Activated CD4-positive, CD25-positive, alpha-beta regulatory T cell (primary cell): ENCODE results near the gene IL34.

Experiments
- DNase-seq, 4 experiments: peaks; one replicate each; lab custom pipeline; 2025; lab: John Stamatoyannopoulos, UW

IL34 gene

DNA sequence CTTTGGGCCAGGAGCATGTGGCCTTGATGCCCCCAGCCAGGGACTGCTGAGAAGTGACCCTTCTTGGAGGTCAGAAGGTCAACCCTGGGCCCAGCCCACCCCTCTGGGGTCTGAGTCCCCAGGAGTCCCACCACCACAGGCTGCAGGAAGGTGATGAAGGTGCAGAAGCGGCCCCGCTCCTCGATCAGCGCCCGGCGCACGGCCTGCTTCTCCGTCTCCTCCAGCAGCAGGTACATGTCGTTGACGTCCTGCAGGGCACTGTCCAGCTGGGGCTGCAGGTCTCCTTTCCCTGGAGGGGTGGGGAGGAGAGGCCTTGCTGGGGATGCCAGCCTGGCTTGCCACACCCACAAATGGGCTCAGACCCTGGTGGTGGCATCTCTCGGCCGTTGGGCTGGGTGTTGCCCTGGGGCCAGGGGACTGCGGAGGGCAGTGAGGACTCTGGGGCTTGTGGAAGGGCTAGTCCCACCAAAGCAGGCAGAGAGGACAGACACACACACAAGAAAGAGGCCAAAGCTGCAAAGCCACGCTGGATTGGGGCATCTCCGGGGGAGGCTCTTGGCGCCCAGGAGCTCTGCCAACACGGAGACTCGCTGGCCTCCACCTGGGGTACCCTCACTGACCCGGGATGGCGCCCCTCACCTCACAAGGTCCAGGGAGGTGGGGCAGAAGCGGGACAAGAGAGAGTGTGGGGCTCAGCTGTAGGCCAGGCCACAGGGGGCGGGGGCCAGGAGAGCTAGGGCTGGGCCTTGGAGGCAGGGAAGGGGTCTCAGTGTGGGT lies 31.9 kb downstream of the IL34 start:
- DNase-seq: no peak

DNA sequence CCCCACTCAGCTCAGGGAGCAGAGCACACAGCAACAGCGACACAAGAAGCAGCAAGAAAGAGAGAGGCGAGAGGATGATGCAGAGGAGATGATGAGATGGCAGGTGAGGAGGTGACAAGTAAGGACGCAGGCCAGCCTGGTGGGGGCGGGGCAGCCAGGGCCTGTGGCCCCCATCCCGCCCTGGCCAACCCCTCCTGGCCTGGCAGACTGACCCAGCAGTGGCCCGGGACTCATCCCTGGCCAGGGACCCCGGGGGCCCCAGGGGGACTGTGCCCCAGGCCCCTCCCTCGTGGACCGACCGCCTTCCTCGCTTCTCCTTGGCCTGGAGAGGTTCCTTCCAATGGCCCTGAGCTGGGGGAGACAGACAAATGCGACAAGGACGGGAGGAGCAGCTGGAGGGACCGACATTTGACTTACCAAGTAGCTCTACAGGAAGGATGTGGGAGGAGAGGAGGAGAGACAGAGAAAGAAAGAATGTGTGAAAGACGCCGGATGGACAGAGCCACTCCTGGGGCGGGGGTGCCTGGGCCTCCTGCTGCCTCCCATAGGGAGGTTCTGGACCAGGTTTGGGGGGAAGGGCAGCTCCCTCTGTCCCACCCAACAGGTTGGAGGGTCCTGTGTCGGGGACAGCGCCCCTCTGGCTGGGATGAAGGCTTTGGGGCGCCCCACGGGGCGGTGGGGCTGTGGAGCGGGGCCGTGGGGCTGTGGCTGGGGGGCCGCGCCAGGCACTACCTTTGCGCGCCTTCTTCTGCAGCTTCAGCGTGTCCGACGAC lies 32.7 kb downstream of the IL34 start:
- no peak for DNase-seq

DNA sequence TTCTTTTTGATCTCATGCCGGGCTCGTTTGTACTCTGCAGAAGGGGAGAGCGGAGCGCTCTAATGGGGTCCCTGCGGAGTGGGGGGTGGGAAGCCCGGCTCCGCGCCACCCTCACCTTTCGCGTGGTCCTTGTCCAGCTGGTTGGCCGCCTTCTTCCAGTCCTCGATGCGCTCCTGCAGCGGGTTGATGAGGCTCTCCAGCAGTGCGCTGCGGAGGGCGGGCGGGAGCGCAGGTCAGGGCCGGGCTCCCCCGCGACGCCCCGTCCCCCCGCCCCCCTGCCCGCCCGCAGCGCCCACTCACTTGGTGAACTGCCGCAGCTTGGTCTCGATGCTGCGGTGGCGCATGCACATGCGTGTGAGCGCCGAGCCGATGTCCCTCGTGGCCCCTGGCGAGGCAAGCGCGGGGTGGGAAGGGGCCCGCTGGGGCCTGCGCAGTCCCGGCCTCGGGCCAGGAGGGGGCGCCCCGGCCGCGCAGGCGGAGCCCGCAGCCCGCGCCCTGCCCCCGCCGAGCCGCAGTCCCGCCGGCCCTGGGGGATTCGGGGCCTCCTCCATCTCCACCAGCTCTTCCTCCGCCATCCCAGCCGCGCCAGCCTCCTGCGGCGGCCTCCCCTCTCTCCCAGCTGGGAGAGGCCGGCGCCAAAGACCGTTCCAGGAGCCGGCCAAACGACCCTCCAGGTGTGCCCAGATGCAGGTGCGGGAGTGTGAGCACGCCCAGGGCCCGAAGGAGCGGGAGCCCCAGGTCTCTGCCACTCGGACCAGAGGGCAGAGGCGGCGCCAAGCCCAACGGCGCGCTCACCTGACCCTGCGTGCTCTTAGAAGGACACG lies 33.5 kb downstream of the IL34 start:
- DNase-seq: no peak

DNA sequence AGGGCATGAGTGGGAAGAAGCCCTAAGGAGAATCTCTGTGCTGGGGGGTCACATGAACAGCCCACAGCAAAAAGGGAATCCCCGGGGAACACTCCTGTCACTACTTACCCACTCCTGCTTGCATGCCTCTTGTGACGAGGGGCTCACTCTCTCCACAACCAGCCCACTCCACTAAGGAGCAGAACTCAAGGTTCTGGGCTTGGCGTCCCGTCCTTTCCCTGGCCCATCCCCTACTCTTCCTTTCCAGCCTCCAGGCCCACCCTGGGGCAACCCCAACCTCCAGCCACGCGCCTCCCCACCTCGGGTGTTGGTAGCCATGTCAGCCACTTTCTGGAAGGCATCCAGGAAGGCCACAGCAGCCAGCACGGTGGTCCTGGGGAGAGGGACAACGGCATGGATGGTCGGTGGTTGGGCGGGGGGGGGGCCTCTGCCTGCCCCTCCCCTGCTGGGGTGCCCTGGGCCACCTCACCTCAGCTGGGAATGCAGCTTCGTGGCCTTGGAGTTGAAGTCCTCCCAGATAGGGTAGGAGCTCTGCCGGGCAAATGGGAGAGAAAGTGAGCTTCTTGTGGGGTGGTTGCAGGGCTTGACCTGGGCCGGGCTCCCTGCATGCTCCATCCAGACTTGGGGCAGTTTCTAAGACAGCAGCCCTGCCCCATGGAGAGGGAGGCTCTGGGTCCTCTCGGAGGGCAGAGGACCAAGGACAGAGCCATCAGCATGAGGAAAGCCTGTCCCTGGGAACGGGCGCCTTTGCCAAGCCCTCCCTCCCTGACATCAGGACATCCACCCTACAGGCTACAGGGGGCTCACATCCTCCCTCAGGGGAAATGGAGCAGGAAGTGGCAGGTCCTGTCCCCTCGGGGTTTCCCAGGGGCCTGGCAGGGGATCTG lies 34.4 kb downstream of the IL34 start:
- no peak for DNase-seq

DNA sequence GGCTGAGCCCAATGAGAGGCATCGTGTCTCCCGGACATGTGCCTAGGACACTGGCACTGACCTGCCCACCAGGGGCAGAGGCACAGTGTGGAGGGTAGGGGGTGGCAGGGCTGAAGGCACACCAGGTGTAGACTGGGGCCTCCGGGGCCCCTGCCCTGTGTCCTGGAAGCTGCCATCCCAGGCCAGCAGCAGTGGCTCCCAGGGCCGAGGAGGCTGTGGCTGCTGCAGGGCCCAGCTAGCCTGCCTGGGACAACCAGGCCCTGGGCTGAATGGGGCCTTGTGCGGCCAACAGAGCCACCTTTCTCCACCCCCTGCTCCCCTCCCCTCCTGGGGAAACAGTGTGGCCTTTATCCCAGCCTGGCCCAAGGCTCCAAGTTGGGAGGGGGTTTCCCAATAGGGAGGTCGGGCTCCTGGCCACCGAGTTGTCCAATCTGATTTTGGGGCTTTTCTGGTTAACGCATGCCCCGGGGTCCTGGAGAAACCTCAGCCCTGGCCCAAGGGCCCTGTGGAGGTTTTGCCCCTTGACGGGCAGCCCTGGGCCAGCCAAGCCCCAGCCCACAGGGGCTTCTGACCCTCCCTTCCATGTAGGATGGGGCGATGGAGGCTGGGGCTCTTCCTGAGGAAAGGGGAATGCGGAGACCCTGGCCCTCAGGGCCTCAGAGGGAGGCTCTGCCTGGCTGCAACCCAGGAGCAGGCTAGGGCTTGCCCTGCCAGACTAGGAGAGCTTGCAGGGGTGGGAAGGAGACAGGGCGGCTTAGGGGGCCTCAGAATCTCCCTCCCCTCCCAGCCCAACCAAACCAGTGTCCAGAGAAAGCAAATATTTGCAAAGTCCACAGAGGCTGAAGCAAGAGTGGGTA lies 35.3 kb downstream of the IL34 start:
- no peak for DNase-seq

DNA sequence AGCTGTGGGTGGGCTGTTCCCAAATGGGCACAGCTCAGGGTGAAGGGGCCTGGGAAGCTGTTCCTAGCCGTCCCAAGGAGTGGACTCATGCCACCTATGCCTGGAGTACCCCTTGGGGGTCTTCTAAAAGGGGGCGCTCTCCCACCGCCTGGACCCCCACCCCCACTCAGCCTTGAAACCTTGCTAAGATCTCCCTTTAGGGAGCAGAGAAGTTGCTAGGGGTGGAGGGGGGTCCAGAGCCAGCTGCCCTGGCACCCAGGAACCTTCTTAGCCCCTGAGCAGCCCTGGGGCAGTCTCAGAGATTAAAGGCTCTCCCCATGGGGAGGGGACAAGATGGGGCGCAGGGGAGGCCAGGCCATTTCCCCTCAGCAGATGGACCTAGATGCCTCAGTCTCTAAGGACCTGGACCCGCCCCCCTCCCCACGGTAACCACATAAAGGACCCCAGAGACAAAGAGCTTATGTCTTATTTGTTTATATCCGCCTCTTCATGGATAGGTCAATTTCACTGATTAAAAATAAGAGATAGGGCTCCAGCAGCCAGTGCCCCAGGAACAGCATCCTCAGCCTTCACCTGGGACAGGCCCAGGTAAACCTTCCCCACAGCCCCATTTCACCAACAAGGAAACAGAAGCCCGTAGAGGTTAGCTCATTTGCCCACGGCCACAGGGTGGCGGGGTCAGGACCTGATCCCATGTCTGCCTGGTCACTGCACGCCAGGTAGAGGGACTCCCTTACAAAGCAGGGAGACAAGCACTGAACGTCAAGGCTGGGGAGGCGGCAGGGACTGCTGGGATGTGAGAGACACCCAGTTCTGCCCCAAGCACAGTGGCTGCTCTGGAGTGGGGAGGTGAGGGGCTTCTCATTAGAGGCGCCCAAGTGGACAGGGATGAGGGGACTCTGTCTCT lies 36.1 kb downstream of the IL34 start:
- no peak for DNase-seq

DNA sequence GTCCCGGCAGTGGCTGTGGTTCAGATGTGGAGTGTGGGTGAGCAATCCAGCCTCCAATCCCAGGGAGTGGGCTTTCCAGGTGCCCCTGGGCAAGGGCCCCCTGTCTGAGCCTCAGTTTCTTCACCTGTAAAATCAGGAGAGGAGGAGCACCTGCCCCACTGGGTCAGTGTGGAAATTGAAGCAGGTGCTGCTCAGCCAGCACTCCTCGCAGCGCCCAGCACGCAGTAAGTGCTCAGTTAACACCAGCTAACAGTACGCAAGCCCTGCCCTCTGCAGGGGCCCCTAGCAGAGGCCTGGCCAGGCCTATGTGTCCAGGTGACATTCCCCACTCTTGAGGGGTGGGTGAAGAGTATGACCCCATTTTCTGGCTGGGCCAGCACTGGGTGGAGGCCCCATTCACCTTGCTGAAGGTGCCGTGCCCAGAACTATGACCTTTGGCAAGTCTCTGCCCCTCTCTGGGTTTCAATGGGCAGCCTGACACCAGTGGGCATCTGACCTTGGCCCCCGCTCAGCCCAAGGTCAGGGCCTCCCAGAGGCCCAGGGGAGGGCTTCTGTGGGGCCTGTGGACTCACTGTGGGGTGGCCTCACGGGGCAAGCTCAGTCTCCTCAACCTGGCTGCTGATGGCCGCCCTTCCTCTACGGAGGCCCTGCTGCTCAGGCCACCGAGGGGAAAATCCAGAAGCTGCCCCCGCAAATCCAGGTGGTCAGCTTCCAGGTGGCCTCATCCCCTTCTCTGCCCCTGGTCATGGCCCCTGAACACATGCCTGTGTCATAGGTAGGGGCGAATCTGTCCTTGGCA lies 37.0 kb downstream of the IL34 start:
- no peak for DNase-seq

DNA sequence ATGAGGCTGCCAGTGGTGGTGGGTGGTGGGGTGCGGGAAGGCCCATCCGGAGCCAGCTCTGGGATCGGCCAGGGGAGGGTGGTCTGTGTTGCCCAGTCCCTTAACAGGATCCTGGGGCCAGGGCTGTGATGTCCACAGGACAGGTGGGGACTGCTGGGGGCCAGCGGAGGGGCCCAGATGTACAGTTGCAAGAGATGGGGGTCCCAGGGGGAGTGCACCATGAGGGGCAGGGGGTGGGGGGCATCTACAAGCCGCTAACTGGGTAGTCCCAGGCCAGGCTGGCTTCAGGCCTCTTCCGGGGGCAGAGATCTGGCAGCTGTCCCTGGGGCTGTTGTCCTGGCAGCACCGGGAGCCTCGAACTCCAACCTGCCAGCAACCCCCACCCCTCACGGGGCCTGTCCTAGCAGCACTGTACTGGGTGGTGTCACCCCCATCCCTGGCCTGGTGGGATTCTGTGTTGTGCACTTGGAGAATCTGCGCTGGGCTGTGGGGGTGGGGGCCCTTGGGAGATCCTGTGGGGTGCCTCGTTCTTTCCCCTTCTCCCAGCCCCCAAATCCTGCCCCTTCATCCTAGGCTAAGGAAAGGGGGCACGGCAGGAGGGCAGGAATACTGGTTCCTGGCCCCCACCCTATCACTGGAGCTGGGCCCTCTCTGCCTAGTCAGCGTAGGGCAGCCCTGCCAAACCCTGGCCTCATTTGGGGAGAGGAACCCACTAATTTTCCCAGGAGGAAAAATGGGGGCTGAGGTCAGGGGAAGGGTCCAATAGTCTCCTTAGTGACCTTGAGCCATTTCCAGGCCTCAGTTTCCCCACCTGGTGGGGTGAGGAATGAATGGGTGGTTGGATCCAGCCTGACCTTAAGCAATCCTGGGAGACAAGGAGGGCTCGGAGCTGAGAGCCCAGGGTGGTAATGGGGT lies 38.0 kb downstream of the IL34 start:
- DNase-seq: no peak

DNA sequence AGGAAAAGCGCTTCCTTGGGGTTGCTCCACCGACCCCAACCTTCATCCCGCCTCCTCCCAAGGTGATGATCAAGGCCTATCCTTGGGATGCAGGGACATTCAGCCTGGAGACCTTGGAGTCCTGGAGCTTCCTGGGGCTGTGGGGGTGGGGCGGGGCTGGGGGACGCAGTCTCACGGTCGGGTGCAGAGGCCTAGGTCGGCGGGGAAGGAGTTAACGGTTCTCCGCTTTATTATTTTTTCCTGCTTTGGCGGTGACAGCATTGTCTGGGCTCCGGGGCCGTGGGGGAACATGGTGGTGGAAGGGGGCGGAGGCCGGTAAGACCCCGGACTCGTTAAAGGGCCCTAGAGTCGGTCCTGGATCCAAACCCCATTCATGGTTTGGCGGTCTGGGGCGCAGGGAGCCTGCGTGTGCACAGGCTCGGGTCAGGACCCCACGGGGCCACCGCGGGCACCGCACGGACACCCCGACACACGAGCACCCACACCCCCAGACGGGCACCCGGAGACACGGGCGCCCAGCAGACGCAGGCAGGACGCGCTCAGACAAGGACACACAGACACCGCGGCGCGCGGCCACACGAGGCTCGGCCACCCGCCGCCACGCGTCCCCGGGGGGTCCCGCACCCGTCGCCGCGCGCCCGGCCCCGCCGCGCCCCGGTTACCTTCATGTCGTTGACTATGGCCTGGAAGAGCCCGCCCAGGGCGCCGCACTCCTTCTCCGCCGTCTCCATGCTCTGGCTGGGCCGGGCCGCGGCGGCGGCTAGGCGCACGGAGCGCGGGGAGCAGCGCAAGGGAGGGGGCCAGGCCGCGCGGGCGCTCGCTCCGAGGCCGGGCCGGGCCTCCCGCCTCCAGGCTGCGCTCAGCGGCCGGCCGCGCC lies 38.9 kb downstream of the IL34 start:
- no peak for DNase-seq

DNA sequence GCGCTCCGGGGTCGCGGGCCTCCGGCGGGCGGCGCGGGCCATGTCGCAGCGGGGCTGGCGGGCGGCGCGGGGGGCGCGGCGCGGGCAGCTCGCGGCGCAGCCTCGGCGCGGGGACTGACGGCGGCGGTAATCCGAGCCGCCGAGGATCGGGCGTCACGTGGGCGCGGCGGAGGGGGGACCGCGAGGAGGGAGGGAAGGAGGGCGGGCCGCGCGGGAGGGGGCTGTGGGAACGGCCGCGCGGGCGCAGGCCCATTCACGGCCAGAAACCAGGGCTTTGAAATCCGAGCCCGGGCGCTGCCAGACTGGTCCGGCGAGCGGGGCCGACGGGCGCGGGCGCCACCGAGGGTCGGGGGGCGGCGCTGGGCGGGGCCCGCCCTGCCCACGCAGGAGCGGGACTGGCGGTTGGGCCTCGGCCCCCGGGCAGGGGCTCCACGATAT lies 39.6 kb downstream of the IL34 start, which contains the start of gene MTSS2:
Gene MTSS2, minus strand, starts transcription at position 116 of the 438 bp plus-strand sequence. CDS start 262 bp downstream, outside the sequence.
- no peak for DNase-seq

DNA sequence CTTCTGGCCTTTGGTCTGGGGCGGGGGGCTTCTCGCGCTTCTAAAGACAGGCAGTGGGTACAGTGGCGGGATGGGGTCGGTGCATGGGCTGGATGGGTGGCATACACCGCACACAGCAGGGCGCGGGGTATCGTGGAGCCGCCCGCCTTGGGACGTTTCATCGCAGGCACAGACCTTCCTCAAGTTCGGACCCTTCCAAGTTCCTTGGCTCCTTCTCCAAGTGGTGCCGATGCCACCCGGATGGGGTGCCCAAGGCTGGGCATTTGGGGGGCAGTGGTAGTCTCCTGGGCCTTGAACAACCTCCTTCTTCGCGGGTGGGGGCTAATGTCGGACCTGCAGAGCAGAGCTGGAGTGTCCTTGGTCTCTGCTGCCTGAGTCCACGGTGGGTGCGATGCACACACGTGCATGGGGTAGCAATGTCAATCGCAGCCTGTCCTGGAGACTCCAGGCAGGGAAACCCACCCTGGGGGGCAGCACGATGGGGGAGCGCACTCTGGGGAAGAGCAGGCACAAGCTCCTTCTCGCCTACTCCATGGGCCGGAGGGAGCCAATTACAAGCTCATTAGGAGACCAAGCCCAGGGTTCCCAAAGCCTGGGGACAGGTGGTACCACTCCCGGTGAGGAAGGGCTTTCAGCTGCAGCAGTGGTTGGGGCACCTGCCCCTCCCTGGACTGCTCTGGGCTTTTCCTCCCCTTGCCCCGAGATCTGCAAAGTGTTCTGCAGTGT lies 40.2 kb downstream of the IL34 start:
- no peak for DNase-seq

DNA sequence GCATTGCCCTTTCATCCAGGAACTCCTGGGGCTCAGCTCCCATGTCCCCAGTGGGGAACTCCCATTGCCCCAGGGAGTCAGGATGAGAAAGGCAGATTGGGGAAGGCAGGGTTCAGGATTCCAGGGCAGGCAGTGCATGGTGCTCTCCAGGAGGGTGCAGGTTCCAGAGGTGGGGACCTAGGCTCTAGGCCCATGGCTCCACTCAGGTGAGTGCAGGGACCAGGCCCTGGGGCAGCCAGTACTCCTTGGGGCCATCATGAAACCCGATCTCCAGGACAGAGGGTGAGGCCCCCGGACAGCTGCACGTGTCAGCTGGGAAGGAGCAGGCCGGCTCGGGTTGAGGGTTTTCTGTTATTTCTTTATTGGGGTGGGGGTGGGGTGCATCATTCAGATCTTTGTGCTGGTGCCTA lies 40.7 kb downstream of the IL34 start:
- DNase-seq: no peak

DNA sequence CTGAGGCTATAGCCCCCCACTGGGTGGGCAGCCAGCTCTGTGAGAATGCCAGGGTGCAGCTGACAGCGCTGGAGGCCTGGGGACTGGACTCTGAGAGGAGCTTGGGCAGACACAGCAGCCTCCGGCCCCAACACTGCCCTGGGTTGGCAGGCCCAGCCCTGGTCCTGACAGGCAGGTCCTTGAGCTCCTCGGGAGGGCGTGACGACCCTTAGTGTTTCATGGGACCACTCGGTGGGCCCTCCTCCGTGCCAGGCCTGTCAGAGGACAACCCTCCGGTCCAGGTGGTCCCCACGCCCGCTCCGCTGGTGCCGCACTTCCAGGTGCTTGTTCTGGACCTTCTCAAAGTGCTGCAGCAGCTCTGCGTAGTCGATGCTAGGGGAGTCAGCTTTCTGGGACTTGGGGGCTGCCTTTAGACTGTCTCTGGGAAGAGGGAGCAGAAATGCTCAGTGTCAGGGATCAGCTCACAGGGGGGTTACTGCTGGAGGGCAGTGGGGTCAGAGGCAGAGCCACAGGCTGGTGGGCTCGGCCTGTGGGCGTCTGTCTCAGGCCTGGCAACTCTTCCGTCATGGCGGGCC lies 41.4 kb downstream of the IL34 start:
- no peak for DNase-seq

DNA sequence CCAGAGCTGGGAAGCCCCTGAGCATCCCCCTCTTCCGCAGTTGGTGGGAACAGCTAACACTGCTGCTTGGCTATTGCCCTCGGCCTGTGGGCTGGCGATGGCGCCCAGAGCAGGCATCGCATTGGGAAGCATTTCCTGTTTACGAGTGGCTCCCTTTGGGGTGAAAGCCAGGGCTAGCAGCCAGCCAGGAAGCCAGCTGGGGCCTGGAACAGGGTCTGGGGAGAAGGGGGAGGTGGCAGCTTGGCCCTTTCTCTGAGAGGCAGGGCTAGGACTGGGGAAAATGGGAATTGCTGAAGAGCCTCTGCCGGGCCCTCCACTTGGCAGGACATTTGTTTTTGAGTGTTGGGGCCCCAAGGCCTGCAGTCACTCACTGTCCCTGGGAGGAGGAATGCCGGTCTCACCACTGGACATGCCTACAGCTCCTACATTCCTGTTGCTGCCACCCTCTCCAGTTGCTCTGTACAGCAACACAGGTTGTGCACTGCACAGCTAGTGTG lies 41.9 kb downstream of the IL34 start:
- DNase-seq: no peak
